Measurements from ENCODE around the gene SLC30A5. TPM values are rescaled to one million over a fixed set of nuclear protein-coding genes. Genes with fewer than 3 reads are reported as not detected.

The SLC30A5 gene
- total and polyA plus RNA-seq, 2 of the 13 experiments (the other 11 are each of a cell fraction or from before 2014, with no cell fraction given) = 46.0 to 53.6 TPM

DNA sequence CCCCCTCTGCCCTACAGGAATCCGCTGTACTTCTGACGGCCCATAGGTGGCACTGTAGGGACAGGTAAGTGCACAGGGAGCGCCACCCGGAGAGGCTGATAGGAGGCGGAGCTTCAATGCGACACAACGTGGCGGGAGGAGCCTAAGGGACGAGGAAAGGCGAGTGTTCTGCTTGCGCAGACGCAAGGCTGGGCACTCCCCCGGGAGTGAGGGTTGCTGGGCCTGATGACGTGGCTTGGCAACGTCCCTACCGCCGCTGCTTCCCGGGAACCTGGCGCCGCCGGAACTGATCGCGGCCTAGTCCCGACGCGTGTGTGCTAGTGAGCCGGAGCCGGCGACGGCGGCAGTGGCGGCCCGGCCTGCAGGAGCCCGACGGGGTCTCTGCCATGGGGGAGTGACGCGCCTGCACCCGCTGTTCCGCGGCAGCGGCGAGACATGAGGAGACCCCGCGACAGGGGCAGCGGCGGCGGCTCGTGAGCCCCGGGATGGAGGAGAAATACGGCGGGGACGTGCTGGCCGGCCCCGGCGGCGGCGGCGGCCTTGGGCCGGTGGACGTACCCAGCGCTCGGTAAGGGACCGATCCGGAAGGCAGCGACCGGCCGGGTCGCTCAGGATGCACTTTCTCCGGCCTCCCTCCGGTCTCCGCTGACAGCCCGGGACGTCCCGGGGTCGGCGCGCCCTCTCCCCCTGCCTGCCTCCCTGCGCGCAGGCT is at the start of gene SLC30A5 (continued):
- TF ChIP-seq POGZ (CRISPR knock-in tag; IDR thresholded peaks at IDR 0.05) (peak; percentile 90), RAD51 (IDR thresholded peaks at IDR 0.05; ENCODE audit: borderline replicate concordance) (no peak), ZNF501 (CRISPR knock-in tag; IDR thresholded peaks at IDR 0.05) (peak; percentile 78), ZNF10 (CRISPR knock-in tag; IDR thresholded peaks at IDR 0.05; ENCODE audit: borderline replicate concordance, low read depth) (no peak), ZFP90 (CRISPR knock-in tag; IDR thresholded peaks at IDR 0.05; ENCODE audit: borderline replicate concordance) (peak; percentile 30; the same call in 1 of the 2 replicates), CHD4 (IDR thresholded peaks at IDR 0.05; ENCODE audit: borderline replicate concordance, low read length) (no peak), KDM2A (CRISPR knock-in tag; IDR thresholded peaks at IDR 0.05; ENCODE audit: borderline replicate concordance, low read depth) (peak; percentile 96), SP4 (CRISPR knock-in tag; IDR thresholded peaks at IDR 0.05) (peak; percentile 89), SYNCRIP (IDR thresholded peaks at IDR 0.05; ENCODE audit: insufficient read depth, low read depth, low read length) (no peak), NFE2 (CRISPR knock-in tag; IDR thresholded peaks at IDR 0.05) (no peak)
- TF ChIP-seq, protein P1, sequence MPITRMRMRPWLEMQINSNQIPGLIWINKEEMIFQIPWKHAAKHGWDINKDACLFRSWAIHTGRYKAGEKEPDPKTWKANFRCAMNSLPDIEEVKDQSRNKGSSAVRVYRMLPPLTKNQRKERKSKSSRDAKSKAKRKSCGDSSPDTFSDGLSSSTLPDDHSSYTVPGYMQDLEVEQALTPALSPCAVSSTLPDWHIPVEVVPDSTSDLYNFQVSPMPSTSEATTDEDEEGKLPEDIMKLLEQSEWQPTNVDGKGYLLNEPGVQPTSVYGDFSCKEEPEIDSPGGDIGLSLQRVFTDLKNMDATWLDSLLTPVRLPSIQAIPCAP (CRISPR knock-in tag; IDR thresholded peaks at IDR 0.05; ENCODE audit: low read depth) = no peak
- TF ChIP-seq, protein P2, sequence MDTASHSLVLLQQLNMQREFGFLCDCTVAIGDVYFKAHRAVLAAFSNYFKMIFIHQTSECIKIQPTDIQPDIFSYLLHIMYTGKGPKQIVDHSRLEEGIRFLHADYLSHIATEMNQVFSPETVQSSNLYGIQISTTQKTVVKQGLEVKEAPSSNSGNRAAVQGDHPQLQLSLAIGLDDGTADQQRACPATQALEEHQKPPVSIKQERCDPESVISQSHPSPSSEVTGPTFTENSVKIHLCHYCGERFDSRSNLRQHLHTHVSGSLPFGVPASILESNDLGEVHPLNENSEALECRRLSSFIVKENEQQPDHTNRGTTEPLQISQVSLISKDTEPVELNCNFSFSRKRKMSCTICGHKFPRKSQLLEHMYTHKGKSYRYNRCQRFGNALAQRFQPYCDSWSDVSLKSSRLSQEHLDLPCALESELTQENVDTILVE (CRISPR knock-in tag; IDR thresholded peaks at IDR 0.05) = peak; percentile 95; the same call in 1 of the 2 replicates
- TF ChIP-seq, protein P3, sequence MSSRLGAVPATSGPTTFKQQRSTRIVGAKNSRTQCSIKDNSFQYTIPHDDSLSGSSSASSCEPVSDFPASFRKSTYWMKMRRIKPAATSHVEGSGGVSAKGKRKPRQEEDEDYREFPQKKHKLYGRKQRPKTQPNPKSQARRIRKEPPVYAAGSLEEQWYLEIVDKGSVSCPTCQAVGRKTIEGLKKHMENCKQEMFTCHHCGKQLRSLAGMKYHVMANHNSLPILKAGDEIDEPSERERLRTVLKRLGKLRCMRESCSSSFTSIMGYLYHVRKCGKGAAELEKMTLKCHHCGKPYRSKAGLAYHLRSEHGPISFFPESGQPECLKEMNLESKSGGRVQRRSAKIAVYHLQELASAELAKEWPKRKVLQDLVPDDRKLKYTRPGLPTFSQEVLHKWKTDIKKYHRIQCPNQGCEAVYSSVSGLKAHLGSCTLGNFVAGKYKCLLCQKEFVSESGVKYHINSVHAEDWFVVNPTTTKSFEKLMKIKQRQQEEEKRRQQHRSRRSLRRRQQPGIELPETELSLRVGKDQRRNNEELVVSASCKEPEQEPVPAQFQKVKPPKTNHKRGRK (CRISPR knock-in tag; IDR thresholded peaks at IDR 0.05) = no peak
- TF ChIP-seq, protein P4, sequence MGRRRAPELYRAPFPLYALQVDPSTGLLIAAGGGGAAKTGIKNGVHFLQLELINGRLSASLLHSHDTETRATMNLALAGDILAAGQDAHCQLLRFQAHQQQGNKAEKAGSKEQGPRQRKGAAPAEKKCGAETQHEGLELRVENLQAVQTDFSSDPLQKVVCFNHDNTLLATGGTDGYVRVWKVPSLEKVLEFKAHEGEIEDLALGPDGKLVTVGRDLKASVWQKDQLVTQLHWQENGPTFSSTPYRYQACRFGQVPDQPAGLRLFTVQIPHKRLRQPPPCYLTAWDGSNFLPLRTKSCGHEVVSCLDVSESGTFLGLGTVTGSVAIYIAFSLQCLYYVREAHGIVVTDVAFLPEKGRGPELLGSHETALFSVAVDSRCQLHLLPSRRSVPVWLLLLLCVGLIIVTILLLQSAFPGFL (CRISPR knock-in tag; IDR thresholded peaks at IDR 0.05) = no peak
- TF ChIP-seq, protein P5, sequence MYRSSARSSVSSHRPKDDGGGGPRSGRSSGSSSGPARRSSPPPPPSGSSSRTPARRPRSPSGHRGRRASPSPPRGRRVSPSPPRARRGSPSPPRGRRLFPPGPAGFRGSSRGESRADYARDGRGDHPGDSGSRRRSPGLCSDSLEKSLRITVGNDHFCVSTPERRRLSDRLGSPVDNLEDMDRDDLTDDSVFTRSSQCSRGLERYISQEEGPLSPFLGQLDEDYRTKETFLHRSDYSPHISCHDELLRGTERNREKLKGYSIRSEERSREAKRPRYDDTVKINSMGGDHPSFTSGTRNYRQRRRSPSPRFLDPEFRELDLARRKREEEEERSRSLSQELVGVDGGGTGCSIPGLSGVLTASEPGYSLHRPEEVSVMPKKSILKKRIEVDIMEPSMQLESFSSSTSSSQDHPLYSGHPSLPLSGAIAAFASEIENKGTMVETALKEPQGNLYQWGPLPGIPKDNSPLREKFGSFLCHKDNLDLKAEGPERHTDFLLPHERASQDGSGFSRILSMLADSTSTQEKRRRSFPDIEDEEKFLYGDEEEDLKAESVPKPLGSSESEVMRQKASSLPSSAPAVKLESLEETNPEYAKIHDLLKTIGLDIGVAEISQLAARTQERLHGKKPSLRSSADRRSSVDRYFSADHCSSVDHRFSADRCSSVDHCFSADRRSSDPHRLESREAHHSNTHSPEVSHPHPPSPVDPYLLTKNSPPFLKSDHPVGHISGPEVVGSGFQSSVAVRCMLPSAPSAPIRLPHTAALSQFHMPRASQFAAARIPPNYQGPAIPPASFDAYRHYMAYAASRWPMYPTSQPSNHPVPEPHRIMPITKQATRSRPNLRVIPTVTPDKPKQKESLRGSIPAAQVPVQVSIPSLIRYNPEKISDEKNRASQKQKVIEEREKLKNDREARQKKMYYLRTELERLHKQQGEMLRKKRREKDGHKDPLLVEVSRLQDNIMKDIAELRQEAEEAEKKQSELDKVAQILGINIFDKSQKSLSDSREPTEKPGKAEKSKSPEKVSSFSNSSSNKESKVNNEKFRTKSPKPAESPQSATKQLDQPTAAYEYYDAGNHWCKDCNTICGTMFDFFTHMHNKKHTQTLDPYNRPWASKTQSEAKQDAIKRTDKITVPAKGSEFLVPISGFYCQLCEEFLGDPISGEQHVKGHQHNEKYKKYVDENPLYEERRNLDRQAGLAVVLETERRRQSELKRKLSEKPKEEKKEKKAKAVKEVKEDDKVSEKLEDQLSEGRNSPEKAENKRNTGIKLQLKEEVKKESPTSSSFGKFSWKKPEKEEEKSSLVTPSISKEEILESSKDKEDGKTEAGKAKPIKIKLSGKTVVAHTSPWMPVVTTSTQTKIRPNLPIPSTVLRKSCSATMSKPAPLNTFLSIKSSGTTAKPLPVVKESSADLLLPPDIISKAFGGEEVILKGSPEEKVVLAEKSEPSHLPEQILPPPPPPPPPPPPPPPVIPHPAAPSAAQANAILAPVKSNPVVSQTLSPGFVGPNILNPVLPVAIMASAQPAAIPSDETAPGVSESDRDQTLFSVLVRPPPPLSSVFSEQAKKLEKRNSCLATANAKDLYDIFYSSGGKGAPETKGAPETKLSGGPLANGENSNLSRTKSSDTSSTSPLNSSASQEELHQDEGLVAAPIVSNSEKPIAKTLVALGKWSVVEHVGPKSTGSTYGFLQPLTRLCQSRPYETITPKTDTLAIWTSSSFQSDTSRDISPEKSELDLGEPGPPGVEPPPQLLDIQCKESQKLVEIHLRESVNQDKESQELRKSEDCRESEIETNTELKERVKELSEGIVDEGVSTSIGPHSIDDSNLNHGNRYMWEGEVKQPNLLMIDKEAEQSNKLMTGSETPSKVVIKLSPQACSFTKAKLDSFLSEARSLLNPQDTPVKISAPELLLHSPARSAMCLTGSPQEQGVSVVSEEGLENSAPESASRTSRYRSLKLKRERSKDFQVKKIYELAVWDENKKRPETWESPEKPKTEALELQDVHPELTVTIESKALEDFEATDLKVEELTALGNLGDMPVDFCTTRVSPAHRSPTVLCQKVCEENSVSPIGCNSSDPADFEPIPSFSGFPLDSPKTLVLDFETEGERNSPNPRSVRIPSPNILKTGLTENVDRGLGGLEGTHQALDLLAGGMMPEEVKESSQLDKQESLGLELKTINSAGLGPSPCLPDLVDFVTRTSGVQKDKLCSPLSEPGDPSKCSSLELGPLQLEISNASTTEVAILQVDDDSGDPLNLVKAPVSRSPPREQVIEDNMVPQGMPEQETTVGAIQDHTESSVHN (CRISPR knock-in tag; IDR thresholded peaks at IDR 0.05) = no peak
